H1 (cell line): ENCODE measurements around the gene ALPI. TPM values are rescaled to one million over a fixed set of nuclear protein-coding genes. Genes with fewer than 3 reads are reported as not detected.

Source experiments
- HDAC2 ChIP-seq, 2 experiments: fragments of 300-600 bp in 1 of 2; sonication (generic) in 1 of 2; IDR thresholded peaks; 2 replicates each; pipeline ENCODE4 v1.6.1; 2011 to 2012; ENCODE audit warnings: low read depth in 2 of 2, low read length in 2 of 2, mild to moderate bottlenecking in 2 of 2, moderate library complexity in 2 of 2, borderline replicate concordance in 1 of 2, inconsistent platforms in 1 of 2
- SAP30 ChIP-seq: fragments of 300-600 bp; sonication (generic); IDR thresholded peaks from 2 replicates; pipeline ENCODE4 v1.7.1; 2012; ENCODE audit warnings: low read length, moderate library complexity, mild to moderate bottlenecking, inconsistent platforms; ENCODE audit not compliant: insufficient read depth, insufficient replicate concordance
- polyA plus RNA-seq, 7 experiments: library from polyadenylated mRNA; depleted of rRNA in 3 of 7; stranded (reverse) in 5 of 7; unstranded in 2 of 7; fragments of >200 nt in 5 of 7; fragments of 200-250 nt in 2 of 7; gene quantifications; 1 replicate in 5 of 7; 2 replicates in 1 of 7; 4 replicates in 1 of 7; pipeline versions ENCODE4 v1.2.1 to v1.2.3, GENCODE V29; 2011 to 2013; ENCODE audit warnings: missing spikeins in 2 of 7, mixed read lengths in 2 of 7
- total RNA-seq: library from RNA; stranded (reverse); fragmentation: NEBNext Ultra II Directional; extraction: Animal tissue kit (Norgen Biotek cat#: 25700); gene quantifications from 2 replicates; pipeline ENCODE4 v1.2.1, GENCODE V29; 2021

ALPI gene
- total and polyA plus RNA-seq, 2 of the 8 experiments (the other 6 are each of a cell fraction or from before 2014, with no cell fraction given), result not detected

GRCh38 chr2:232492236-232492848, 36.4 kb downstream of the ALPI start (continued):
- TF ChIP-seq HDAC2 (IDR thresholded peaks at IDR 0.05; ENCODE audit: borderline replicate concordance in 1 of 2, low read depth in 2 of 2, low read length in 2 of 2) (no peak), SAP30 (no peak)
